Heart left ventricle (tissue), 13 donors: ENCODE data around the gene GAL3ST2.

Source experiments
- CTCF ChIP-seq, 12 donors: fragments of 200-600 bp; sonication (generic) in 4 of 12; IDR thresholded peaks; one replicate each; pipeline versions ENCODE4 v1.5.0 to v1.8.0; 2018 to 2022; ENCODE audit warnings: antibody characterized with exemption in 12 of 12, mild to moderate bottlenecking in 5 of 12
- POLR2A ChIP-seq, 2 donors: fragments of 450-650 bp; IDR thresholded peaks; one replicate each; pipeline ENCODE4 v1.6.1; 2017; ENCODE audit warnings: antibody characterized with exemption in 2 of 2, mild to moderate bottlenecking in 2 of 2, moderate library complexity in 2 of 2
- donor health status: ischemic (EF 13 %, LVEDD 7.1; RV severe dilation, severe dysfunction).
- donor health status: DM: no; HTN: yes; CAD: no.
- donor health status: DM: no; HTN: no; CAD: no.
- donor health status: ischemic (EF 25% LVEDD 6.9; RV normal size, moderate dysfunction).
- donor health status: ischemic (EF 25% LVEDD 5.7; RV mildly dilated, moderate dysfunction).
- donor health status: ischemic (EF 35%, LVEDD 5.7; RV mildly dilated, moderate dysfunction).
- donor health status: nonischemic (EF 11% LVEDD 7.7; RV severe dilation, severe dysfunction).
- donor health status: DM: yes; HTN: yes; CAD: no.
- donor health status: PGD.
- donor health status: ischemic (EF 29% LVEDD 5.4; RV normal size, mild dysfunction).
- donor health status: nonischemic (EF 23%, LVEDD 6.1; RV moderate dilation, normal function).

GRCh38 chr2:241738040-241738686 lies 38.5 kb upstream of the GAL3ST2 start:
- no peak for TF ChIP-seq CTCF (IDR thresholded peaks at IDR 0.05)
- TF ChIP-seq POLR2A (IDR thresholded peaks at IDR 0.05): no peak
